Measurements from ENCODE around the gene CPAMD8. TPM values are rescaled to one million over a fixed set of nuclear protein-coding genes. Genes with fewer than 3 reads are reported as not detected.

CPAMD8 gene
- total and polyA plus RNA-seq, 9 of the 15 experiments (the other 6 are each of a cell fraction or from before 2014, with no cell fraction given), result 0.20 to 2.1 (median 1.3) TPM

DNA sequence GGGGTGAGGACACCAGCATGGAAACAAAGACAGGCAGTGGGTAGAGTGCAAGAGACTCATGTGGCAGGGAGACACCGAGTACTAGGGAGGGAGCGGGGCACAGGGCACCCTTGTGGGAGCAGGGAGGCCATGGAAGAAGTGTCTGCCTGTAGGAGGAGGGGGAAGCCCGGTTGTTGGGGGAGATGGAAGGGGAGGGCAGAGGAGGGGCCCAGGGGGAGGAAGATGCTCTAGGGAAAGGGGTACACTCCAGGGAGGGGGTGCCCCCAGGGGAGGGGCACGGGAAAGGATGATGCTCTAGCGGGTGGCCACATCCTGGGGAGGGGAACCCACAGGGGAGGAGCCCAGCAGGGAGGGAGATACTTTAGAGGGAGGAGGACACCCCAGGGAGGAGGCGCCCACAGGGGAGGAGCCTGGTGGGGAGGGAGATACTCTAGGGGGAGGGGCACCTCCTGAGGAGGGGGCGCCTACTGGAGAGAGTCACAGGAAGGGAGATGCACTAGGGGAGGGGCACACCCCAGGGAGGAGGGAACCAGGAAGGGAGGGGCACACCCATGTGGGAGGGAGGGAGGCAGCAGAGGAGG lies 24.9 kb downstream of the CPAMD8 start:
- no peak overlapping the region for H3K9ac ChIP-seq (ENCODE audit: insufficient read depth in 1 of 2, low read depth in 2 of 2, low read length in 2 of 2)
- H2AFZ ChIP-seq (ENCODE audit: low read depth, low read length), result no peak overlapping the region
- 6% methylated on average over 3 of the region's 7 CpGs for WGBS (ENCODE audit: insufficient coverage, low coverage, missing lambda C conversion rate)
- no peak overlapping the region for H3K4me2 ChIP-seq (ENCODE audit: insufficient read depth, low read length)
- peaks cover 7 to 41% of the 10 kb centered on the region in 2 experiments for H3K27me3 ChIP-seq (ENCODE audit: control insufficient read depth in 2 of 2, insufficient read depth in 2 of 2, low read length in 2 of 2)
- ChIA-PET CTCF (ENCODE audit: low intra/inter-chr PET ratio) (no interaction called here), POLR2A (no interaction called here)
- FAIRE-seq (no peak), DNase-seq (ENCODE audit: extremely low read depth in 1 of 4, low spot score in 3 of 4) (peak in 2 of 4 experiments; percentile 46 to 48), ATAC-seq (peak; percentile 60)
- H3K9me3 ChIP-seq (replicated peaks; ENCODE audit: control insufficient read depth, insufficient read depth, low read depth, low read length), result no peaks in the 10 kb centered on the region; the same call in 1 of the 2 replicates
- H4K20me1 ChIP-seq (replicated peaks; ENCODE audit: control insufficient read depth, insufficient read depth, low read length), result no peaks in the 10 kb centered on the region
- H3K9me1 ChIP-seq (ENCODE audit: control insufficient read depth, insufficient read depth, low read length), result no peaks in the 10 kb centered on the region
- H3K4me3 ChIP-seq, result no peak overlapping the region
- TF ChIP-seq ZNF263 (CRISPR knock-in tag; IDR thresholded peaks at IDR 0.05; ENCODE audit: borderline replicate concordance), result peak; percentile 66; the same call in 1 of the 2 replicates
- TF ChIP-seq, protein P1, sequence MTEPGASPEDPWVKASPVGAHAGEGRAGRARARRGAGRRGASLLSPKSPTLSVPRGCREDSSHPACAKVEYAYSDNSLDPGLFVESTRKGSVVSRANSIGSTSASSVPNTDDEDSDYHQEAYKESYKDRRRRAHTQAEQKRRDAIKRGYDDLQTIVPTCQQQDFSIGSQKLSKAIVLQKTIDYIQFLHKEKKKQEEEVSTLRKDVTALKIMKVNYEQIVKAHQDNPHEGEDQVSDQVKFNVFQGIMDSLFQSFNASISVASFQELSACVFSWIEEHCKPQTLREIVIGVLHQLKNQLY (CRISPR knock-in tag; conservative IDR thresholded peaks at IDR 0.05), result no peak
- intact Hi-C loops (cut with micrococcal nuclease) (no loop called here), in situ Hi-C loops (cut with MboI) (no loop called here)
- no TSS peak for BruUV-seq (replicated peaks)
- peaks cover 0 to 8% of the 10 kb centered on the region in 2 experiments; a peak in 3 of 5 replicates for H3K4me1 ChIP-seq (replicated peaks in 1 of 2; ENCODE audit: control insufficient read depth in 2 of 2, insufficient read depth in 2 of 2, low read length in 2 of 2)
- H3K27ac ChIP-seq (ENCODE audit: extremely low read depth, low read depth, low read length), result no peak overlapping the region
- H3K79me2 ChIP-seq (ENCODE audit: control insufficient read depth, insufficient read depth, low read length), result no peaks in the 10 kb centered on the region
- H3K36me3 ChIP-seq (ENCODE audit: control insufficient read depth, insufficient read depth, low read length), result no peaks in the 10 kb centered on the region

DNA sequence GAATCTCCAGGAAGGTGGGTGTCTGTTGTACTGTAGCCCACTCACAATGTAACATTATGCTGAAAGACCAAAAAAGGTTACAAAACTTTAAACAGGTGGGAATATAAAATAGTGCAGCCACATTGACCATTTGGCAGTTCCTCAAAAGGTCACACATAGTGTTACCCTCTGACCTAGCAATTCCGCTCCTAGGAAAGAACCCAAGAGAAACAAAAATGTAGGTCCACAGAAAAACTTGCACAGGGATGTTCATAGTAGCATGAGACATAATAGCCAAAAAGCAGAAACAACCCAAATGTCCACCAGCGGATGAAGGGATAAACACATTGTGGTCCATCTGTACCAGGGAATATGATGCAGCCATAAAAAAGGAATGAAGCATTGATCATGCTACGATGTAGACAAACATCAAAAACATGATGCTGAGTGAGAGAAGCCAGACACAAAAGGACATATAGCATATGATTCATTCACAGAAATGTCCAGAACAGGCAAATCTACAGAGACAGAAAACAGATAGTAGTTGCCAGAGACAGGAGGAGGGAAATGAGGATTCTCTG lies 27.9 kb downstream of the CPAMD8 start:
- FAIRE-seq, result no peak
- no peak for DNase-seq (ENCODE audit: extremely low read depth in 1 of 4, low spot score in 3 of 4)
- Histone ChIP-seq H3K36me3 (ENCODE audit: control insufficient read depth, insufficient read depth, low read length) (no peaks in the 10 kb centered on the region), H3K27ac (ENCODE audit: extremely low read depth, low read depth, low read length) (no peak overlapping the region), H4K20me1 (replicated peaks; ENCODE audit: control insufficient read depth, insufficient read depth, low read length) (no peaks in the 10 kb centered on the region), H3K9ac (ENCODE audit: insufficient read depth in 1 of 2, low read depth in 2 of 2, low read length in 2 of 2) (no peak overlapping the region), H2AFZ (ENCODE audit: low read depth, low read length) (no peak overlapping the region), H3K9me3 (replicated peaks; ENCODE audit: control insufficient read depth, insufficient read depth, low read depth, low read length) (no peaks in the 10 kb centered on the region; the same call in 1 of the 2 replicates), H3K27me3 (ENCODE audit: control insufficient read depth in 2 of 2, insufficient read depth in 2 of 2, low read length in 2 of 2) (peaks cover 5 to 16% of the 10 kb centered on the region in 2 experiments; a peak in 3 of 5 replicates), H3K4me3 (no peak overlapping the region), H3K4me1 (replicated peaks in 1 of 2; ENCODE audit: control insufficient read depth in 2 of 2, insufficient read depth in 2 of 2, low read length in 2 of 2) (peaks cover 0 to 8% of the 10 kb centered on the region in 2 experiments; a peak in 3 of 5 replicates), H3K79me2 (ENCODE audit: control insufficient read depth, insufficient read depth, low read length) (no peaks in the 10 kb centered on the region), H3K4me2 (ENCODE audit: insufficient read depth, low read length) (no peak overlapping the region), H3K9me1 (ENCODE audit: control insufficient read depth, insufficient read depth, low read length) (no peaks in the 10 kb centered on the region)
- no peak for ATAC-seq
- TF ChIP-seq BCOR (IDR thresholded peaks at IDR 0.05) (peak; percentile 55; the same call in 1 of the 2 replicates), NONO (IDR thresholded peaks at IDR 0.05; ENCODE audit: low read depth in 2 of 2, low read length in 1 of 2) (no peak), KDM1A (IDR thresholded peaks at IDR 0.05) (peak in 1 of 2 experiments; percentile 23; a peak in 1 of 4 replicates), HNRNPH1 (optimal IDR thresholded peaks at IDR 0.05; ENCODE audit: low read depth, low read length) (no peak), CTBP1 (IDR thresholded peaks at IDR 0.05; ENCODE audit: borderline replicate concordance) (no peak), SPI1 (IDR thresholded peaks at IDR 0.05; ENCODE audit: borderline replicate concordance, low read depth, low read length) (0 out of 2 replicates have a peak, but pooled peaks have one; percentile 3), HDAC2 (IDR thresholded peaks at IDR 0.05) (no peak), ZNF146 (CRISPR knock-in tag; IDR thresholded peaks at IDR 0.05; ENCODE audit: unreplicated experiment) (peak; percentile 94), TRIM28 (IDR thresholded peaks at IDR 0.05) (no peak), LEF1 (IDR thresholded peaks at IDR 0.05) (no peak), RBM25 (IDR thresholded peaks at IDR 0.05; ENCODE audit: low read depth, low read length, severe bottlenecking) (peak; percentile 18)
- CTCF ChIA-PET (ENCODE audit: low intra/inter-chr PET ratio), result no interaction called here
- POLR2A ChIA-PET, result no interaction called here
- in situ Hi-C loops (cut with MboI), result no loop called here
- 27% methylated on average over 3 of the region's 3 CpGs for WGBS (ENCODE audit: insufficient coverage, low coverage, missing lambda C conversion rate)
- intact Hi-C loops (cut with micrococcal nuclease), result no loop called here
- BruUV-seq (replicated peaks), result no TSS peak
